HG03039 (cell line): ENCODE data around the gene RTN1.

Source experiments
- ATAC-seq: cut with Tn5 transposase; IDR thresholded peaks from one replicate; pipeline ENCODE4 v1.9.1; 2021; ENCODE audit warnings: mild to moderate bottlenecking, moderate library complexity; ENCODE audit not compliant: unreplicated experiment

Gene RTN1

DNA sequence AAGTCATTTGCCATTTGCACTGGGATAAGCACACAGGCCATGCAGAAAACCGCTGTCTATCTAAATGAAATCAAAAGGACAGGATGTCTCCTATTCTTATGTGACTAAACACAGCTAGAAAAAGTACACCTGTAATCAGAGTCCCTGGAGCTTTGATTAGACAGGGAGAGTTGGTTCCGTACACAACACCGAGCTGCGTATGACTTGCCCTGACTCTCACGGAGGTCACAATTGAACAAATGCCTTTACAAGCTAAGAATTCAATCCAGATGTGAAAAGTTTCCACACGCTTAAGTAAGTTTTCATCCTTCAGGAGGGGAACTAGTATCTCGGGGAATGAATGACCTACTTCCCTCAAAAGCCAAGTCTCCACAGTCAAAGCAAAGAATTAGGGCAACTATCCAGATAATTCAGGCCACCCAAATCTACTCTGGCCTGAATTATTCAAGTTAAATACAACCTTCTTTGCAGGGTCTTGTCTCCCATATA lies 67.5 kb downstream of the RTN1 start:
- no peak for ATAC-seq

DNA sequence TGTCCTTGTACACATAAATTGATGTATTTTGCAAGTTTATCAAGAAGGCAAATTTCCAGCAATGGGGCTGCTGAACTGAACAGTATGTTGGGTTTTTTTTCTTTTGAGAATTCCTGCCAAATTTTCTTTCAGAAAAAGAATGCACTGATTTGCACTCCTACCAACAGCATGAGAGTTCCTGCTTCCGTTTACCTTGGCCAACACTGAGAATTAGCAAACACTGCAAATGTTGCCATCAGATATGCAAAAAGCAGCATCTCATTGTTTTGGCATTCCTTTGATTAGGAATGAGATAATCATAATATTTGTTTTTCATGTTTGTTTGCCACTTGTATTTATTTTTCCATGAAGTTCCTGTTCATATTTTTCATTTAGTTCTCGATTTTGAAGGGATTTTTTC lies 82.4 kb downstream of the RTN1 start:
- ATAC-seq: no peak

DNA sequence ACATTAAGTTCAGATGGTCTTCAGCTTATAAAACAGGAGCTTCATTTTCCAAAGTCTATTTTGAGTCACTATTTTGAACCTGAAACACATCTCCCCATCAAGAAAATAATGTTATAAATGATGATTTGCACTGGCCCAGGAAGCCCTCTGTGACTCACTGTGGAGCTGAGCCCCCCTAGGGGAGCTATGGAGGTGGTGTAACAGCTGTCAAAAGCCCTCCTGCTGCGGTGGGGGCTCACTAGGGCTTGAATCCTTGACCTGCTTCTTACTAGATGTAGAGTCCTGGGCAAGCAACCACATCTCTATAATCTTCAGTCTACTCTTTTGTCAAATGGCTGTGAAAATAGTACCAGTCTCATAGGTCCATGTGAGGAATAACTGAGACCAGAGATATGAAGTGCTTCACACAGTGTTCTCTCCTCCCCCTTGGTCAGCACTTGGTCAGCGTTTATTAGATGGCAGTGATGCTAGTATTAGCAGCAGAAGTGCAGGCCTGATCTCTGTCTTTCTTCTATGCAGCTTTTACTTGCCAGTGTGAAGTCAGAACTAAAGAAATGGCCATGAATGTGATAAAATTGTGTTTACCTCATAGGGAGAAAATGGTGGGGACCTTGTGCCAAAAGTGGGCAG lies 83.4 kb downstream of the RTN1 start:
- no peak for ATAC-seq

DNA sequence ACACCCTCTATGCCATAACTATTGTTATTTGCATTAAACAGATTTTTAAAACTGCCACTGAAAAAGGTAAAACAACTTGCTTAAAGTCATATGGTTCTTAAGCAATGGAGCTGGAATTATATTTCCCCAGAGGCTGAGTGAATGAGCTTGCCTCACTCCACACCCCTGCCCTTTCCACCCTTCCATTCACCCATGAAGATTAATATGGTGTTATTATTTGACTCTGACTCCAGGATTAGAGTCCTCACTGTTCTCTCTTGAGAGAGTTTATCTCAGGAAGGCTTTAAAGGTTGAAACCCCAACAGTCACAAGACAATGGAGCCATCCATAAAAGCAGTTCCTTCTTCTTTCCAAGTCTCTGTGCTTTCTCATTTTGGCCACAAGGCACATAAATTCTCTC lies 84.9 kb downstream of the RTN1 start:
- ATAC-seq: no peak

DNA sequence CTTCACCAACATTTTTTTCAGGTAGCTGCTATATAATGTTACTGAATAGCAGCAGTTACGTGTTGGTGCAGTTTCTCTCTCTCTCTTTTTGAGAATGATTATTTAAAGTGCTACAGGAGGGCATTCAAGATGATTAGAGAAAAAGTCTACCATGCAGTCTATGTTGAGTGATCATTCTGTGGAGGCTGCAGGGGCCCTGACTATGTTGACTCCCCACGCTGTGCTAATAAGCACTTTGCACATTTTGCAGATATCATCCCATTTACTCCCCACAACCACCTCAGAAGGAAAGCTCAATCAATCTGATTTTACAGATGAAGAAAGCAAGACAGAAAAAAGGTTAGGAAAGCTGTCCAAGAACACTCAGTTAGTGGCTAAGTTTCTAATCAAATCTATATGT lies 87.8 kb downstream of the RTN1 start:
- ATAC-seq: no peak

DNA sequence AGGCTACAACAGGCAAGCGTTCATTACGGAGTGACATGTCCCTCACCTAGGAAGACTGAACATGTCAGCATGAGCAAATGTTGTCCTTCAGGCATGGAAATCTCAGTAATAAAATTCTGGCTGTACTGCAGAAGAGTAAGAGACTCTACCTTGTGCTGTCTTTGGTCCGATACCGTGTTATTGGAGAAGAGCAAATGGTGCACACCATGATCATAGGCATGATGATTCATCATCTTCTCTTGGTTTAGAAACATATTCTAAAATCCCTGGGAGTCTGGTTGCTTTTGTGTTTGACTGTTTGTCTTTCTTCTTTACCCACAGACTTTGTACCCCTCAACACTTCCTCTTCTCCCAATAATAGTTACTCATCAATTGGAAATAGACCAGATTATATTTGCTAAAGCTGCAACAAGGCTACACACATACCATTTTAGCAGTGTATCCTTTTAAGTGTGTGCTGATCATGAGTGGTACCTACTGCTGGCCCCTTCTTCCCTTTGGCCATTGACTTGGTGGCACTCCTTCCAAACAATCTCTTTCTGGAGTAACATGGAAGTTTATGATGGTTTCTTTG lies 93.5 kb downstream of the RTN1 start:
- ATAC-seq: no peak

DNA sequence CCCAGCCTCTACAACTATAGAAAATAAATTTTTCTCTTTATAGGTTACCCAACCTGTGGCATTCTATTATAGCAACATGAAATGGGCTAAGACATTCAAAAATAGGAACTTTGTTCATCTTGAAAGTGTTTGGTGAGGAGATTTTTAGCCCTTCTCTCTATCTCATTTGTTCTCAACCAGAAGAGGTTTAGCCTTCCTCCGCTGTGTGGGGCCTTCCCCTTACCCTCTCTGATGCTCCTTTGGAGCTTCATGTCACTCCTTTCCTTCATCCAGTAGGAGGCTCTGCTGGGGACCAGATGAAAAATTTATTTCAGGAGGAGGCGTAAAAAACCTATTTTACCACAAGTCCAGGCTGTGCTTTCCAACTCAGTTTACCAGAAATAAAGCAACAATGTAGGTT lies 94.1 kb downstream of the RTN1 start:
- peak; percentile 82 for ATAC-seq

DNA sequence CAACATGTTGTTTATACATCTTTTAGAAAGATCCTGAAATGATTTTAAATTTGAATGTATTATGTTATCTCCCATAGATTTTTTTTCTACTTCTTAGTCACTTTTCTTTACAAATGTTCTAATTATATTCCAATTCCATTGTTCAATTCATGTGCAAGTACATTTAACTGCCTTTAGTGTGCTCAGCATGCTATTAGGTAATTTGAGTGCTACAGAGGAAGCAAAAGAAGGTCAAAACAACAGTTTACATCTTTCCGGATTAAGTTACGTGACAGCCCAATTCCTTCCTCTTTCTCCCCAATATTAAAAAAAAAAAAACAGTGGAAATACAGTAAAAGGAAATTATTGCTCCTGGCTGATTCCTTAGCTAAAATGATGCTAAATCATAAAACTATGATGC lies 98.3 kb downstream of the RTN1 start:
- ATAC-seq: no peak

DNA sequence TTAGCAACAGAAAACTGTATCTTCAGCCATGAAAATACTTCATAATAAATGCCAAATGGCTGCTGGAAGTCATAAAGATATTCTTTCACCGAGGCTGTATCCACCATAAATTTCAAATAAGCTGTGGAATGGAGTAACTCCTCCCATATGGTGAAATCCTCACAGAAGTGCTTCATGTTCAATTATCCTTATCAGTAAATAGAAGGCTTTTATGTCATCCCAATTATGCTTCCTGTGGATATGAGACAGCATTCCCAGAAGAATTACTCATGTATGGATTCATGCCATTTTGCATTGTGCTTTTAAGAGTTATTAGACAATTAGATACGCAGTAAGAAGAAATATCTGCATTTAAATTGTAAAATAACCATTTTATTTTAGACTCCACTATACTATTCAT lies 99.0 kb downstream of the RTN1 start:
- ATAC-seq: no peak

DNA sequence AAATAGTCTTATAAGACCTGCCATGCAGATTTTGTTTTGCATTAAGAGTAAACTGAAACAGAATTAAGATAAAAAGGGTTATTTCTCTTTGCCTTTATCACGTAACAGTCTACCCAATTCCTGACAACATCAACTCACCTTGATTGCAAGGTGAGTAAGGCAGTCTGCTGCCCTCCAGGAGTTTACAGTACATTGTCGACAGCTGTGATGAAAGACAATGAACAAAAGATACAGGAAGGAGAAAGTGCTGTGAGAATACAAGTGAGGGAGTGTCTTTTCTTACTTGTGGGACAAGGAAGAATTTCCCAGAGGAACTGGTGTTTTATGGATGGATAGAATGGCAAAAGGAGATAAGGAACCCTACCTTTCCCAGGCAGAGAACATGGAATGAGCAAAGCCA lies 101.0 kb downstream of the RTN1 start:
- no peak for ATAC-seq

DNA sequence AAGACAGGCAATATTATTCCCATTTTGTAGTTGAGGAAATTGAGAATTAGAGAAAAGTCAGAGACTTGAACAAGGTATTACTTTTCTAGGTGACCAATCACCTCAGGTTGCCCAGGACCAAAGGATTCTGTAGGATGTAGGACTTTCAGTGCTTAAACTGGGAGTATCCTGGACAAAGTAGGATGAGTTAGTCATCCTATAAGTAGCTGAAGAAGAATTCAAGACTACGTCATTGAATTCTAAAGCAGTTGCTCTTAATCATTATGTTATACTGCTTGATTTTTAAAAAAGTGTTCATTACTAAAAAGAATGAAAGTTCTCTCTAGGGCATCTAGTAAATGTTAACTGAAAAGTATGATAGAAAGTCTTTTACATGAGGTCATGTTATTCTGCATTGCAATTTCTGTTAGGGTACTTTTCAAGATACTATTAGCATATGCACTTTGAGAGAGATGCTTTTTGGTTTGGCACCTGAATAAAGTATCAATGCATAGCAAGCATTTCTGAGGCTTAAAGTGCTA lies 101.7 kb downstream of the RTN1 start:
- no peak for ATAC-seq

DNA sequence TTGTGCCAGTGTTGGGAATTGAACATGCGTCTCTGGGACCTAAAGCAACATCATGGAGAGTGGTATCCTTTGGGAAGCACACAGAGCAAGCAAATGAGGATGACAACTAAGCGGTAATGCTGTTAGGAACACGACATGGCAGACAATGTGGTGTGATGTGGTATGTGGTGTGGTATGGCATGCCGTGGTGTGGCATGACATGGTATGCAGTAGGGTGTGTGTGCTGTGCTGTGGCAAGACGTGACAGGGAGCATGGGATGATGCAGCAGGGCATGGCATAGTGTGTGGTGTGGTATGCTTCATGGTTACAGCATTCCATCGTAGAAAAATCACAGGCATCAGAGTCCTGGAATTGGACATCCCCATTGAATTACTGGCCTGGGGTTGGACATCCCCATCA lies 108.7 kb downstream of the RTN1 start:
- no peak for ATAC-seq

DNA sequence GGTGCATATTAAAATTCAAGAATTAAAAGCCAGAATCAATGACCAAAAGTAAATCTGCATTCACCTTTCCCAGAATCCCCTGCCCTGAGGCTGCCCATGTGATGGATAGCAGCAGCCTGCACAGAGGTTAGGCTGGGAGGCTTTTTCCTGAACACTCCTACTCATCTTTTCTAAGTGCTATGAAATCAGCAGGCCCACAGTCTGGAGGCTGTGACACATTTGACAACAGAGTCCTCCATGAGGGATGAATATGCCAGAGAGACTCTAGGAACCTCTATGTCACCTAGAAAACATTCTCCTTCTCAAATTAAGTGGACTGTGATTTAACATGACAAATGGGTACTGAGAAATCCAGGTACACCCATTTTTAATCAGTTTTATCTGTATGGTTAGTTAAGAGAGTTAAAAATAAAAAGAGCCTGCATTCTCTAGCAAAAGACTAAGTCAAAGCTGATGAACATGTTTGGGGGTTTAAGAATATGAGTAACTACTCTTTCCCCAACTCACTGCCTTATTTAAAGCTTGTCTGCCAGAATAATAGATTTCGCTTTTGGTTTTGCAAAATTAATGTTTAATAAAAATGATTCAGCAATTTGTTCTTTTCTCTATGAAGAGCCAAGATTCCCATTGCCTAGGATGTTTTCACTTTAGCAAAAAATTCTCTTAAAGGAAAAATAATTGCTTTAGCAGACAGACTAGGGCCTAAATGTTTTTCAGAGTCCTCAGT lies 115.0 kb downstream of the RTN1 start:
- no peak for ATAC-seq

DNA sequence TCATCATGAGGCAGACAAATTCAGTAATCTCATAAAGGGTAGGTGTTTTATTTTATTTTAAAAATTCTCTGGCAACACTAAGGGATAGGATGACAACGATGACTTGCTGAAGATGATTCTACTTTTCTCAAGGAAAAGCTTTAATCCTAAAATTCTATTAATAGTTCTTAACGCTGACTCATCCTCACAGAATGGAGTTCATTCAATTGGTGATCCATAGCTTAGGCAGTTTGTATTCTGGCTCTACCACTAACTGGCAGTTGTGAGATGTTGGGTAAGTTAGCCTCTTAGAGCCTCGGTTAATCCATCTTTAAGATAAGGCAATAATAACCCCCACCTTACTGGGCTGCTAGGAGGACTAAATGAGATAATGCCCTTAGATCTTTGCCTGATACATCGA lies 116.3 kb downstream of the RTN1 start:
- no peak for ATAC-seq

DNA sequence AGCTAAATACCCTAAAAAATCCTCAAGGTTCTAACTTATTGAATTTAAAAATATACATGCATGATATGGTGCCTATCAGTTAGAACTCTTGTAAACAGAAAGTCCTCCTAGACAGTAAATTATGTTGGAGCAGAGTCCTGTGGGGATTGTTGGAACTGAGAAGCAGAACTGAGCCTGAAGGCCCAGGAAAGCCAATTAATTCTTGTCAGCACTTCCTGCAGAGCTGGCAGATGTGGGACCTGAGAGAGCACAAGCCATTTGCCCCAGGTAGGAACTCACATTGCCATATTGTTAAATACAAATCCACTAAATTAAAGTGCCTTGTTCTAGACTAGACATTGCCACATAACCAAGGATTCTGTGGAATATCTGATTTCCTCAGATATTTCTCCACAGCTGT lies 117.1 kb downstream of the RTN1 start:
- ATAC-seq: no peak

DNA sequence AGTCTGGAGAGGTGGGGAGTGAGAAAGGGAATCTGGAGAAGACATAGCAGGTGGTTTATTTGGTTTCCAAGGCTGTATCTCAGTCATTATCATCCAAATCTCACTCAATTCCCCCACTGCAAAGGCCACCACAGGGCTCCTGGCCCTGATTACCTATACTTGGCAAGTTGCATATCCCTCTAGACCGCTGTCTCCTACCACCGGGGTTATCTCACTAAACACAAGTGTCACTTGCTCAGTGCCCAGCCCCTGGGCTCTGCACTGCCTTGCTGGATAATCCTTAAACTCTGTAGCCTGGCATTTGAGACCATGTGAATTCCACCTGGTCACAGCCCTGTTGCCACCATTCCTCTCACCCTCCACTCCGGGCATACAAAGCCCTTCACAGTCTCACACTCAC lies 119.0 kb downstream of the RTN1 start:
- no peak for ATAC-seq

DNA sequence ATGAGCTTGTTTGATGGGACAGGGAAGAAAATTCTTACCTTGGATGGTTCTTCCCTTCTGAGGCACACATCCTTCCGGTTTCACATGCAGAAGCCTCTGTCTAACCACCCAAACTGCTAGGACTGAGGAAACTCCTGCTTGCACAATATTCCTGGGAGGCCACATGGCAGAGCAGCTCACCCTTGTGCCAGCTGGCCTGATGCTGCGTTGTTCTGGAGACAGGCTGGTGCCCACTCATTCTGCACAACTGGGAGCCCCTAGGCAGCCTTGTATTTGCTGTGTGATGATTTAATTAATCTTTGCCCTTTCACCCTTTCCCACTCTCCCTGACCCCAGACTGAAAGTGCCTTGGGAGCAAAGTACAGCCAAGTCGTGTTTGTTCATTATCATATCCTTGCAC lies 130.8 kb downstream of the RTN1 start:
- ATAC-seq: no peak

DNA sequence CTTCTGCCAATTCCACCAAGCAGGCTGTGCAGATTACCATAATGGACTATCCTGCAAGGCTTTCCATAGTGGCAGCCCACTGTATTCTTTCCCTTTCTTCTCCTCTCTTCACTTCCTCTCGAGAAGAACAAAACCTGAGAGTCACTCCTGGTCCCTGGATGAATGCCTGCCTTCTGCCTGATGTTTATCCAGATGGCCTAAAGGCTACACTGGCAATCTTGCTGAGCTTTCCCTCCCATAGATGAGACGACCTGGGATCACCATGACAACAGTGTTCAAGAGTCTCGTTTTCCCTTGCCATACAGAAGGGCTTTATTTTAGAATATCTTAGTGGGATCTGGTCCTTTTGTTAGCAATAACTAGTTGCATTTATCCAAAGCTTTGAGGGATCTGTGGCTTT lies 142.3 kb downstream of the RTN1 start:
- no peak for ATAC-seq

DNA sequence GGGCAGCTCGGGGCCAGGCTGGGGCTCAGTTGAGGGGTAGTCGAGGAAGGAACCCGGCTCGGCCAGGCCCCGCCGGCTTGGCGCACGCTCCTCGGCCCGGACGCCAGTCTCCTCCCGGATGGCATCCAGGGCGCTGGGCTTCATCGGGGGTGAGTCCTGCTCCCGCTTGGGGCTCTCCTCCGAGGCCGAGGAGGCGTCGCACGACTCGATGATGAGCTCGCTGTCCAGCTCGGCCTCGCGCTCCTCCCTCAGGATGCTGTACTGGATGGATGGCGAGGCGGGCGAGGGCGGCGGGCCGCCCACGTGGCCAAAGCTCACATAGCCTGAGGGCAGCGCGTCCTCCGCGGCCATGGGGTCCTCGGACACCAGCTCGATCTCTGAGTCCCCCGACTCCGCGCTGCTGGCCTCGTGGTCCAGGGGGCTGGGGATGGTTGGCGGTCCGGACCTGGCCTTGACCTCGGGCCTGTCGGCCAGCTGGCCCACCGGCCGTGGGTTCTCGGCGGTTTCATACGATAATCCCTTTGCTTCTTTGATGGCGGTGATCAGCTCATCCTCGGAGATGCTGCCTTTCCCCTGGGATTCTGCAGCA lies 143.4 kb downstream of the RTN1 start:
- ATAC-seq: no peak

DNA sequence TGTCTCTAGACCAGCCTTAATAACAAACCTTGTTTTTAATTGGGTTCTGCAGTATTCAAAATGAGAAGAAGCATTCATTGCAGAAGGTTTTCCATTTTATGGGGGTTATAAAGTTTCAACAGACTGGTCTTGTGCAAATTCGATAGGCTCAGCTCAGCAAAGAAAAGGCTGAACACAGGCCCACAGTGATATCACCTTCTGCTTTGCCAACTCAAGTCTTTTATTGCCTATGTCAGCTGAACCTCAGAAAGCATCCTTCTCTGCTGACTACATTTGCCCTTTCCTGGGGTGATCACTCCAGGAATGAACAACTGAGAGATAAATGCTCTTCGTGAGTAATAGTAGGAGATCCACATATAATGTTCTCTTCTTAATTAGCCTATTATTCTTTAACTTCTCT lies 159.5 kb downstream of the RTN1 start:
- ATAC-seq: no peak

DNA sequence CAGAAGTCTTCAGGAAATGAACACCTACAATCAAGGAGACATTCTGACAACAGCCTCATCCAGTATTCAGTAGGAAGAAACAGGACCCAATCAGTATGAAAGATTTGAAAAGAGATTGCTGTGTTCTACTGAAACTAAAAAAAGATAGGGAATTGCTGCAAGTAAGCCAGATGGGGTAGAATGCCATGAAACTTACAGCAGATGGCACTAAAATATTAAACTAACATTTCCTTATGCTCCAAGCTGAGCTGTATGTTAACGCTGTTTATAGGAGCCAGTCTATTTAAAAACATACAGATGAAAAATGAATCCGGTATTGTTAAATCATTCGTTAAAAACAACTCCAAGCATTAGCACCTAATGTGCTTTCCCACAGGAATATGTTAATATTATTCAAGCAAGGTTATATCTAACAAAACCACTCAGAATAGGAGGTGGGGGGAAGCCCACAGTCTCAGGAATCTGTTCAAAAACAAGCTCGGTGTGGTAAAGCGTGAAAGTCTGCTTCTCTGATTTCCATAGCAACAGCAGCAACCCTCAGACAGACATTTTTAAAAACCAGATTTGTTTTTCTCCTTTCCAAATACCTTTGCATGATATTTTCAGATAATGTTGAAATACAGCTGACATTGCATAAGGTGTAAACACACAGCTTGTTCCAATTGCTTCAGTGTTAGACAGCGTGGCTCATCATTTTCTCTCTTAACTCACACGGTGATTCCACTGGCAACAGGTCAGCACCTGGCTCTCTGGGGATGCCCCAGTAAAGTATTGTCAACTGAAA lies 162.6 kb downstream of the RTN1 start:
- ATAC-seq: no peak
